Measurements from ENCODE around the gene OR9Q1. TPM values are rescaled to one million over a fixed set of nuclear protein-coding genes. Genes with fewer than 3 reads are reported as not detected.

OR9Q1 gene
- total and polyA plus RNA-seq, 2 of the 4 experiments (the other 2 are of a cell fraction): not detected

DNA sequence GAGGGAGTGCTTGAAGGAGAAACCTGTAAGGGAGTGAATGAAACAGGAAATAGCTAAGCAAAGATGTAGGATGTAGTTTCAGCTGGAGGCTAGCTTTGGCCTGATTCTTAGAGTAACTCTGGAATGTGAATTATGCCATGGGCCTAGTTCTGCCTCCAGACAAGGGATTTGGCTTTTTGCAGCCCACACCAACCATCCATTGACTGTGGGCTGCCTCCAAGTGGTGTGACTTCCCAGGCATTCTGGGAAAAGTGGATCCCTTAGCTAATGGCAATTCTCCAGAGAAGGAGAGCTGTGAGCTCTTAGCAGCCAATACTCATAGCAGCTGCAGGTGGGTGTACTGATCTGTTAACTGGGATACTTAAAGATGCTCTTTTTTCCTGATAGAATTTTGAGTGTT, 103.7 kb downstream of the OR9Q1 start:
- Histone ChIP-seq H3K9ac (ENCODE audit: low read depth, low read length) (no peak overlapping the region), H3K4me1 (ENCODE audit: control insufficient read depth, insufficient read depth, low read length) (peaks cover 2% of the 10 kb centered on the region), H2BK15ac (ENCODE audit: low read depth, low read length) (no peak overlapping the region), H3K27me3 (ENCODE audit: control insufficient read depth, insufficient read depth, low read length) (no peaks in the 10 kb centered on the region), H2AFZ (replicated peaks; ENCODE audit: low read length, poor library complexity) (no peak overlapping the region), H3K79me1 (ENCODE audit: low read depth in 1 of 2, low read length in 2 of 2) (no peaks in the 10 kb centered on the region), H4K91ac (ENCODE audit: insufficient read depth, low read depth, low read length) (no peak overlapping the region), H3K9me3 (ENCODE audit: control insufficient read depth, insufficient read depth, low read length) (no peaks in the 10 kb centered on the region), H2AK9ac (replicated peaks; ENCODE audit: low read depth, low read length, poor library complexity) (no peak overlapping the region), H3K27ac (ENCODE audit: insufficient read depth, low read length) (no peak overlapping the region), H3K56ac (ENCODE audit: extremely low read depth, insufficient read depth, low read length) (no peak overlapping the region), H3K9me1 (ENCODE audit: insufficient read depth, low read length) (no peaks in the 10 kb centered on the region), H2BK120ac (ENCODE audit: low read depth, low read length) (no peak overlapping the region), H3K4ac (ENCODE audit: low read depth, low read length) (no peak overlapping the region), H3K4me3 (ENCODE audit: insufficient read depth, low read depth, low read length) (no peak overlapping the region), H3K36me3 (ENCODE audit: control insufficient read depth, insufficient read depth, low read length) (no peaks in the 10 kb centered on the region), H3K23ac (ENCODE audit: low read depth, low read length) (no peak overlapping the region), H2BK5ac (ENCODE audit: low read depth, low read length, poor library complexity, severe bottlenecking) (no peak overlapping the region), H4K20me1 (ENCODE audit: insufficient read depth, low read length) (no peaks in the 10 kb centered on the region), H4K8ac (ENCODE audit: low read depth in 2 of 2, low read length in 2 of 2) (no peak overlapping the region), H3K14ac (replicated peaks; ENCODE audit: low read depth, low read length) (no peak overlapping the region), H4K5ac (ENCODE audit: low read depth, low read length) (no peak overlapping the region), H3K18ac (ENCODE audit: low read depth, low read length) (no peak overlapping the region), H3K4me2 (ENCODE audit: low read depth, low read length) (no peak overlapping the region), H2AK5ac (ENCODE audit: low read depth, low read length) (no peak overlapping the region), H2BK20ac (ENCODE audit: low read depth, low read length) (no peak overlapping the region)
- in situ Hi-C loops (cut with MboI; ENCODE audit: low sequenced_read_pairs) (no loop called here), intact Hi-C loops (cut with micrococcal nuclease) (loop anchor here (10.0 kb wide), 1 partner anchor 387 kb away; no protein-coding TSS in a partner anchor), dilution Hi-C loops (cut with HindIII; ENCODE audit: low sequenced_read_pairs, unreplicated experiment) (no loop called here)
- ChIA-PET POLR2A (ENCODE audit: unreplicated experiment) (interaction anchor here (0.5 kb wide), 1 partner anchor 381 kb away, joined by 3 read pairs; no protein-coding TSS in a partner anchor), CTCF (no interaction called here)
- DNase-seq: peak; percentile 1
- no TSS peak for BruUV-seq (replicated peaks)
- peak; percentile 37 for ATAC-seq (ENCODE audit: low read depth)
- TF ChIP-seq CEBPB (IDR thresholded peaks at IDR 0.05; ENCODE audit: low read depth, low read length) (no peak), FOS (IDR thresholded peaks at IDR 0.05; ENCODE audit: low read depth, low read length) (no peak), SMC3 (IDR thresholded peaks at IDR 0.05; ENCODE audit: low read depth, low read length) (no peak), RFX5 (IDR thresholded peaks at IDR 0.05; ENCODE audit: low read depth, low read length) (no peak), NFE2L2 (IDR thresholded peaks at IDR 0.05; ENCODE audit: low read depth, low read length) (no peak), CHD1 (IDR thresholded peaks at IDR 0.05; ENCODE audit: low read depth, low read length) (no peak), MXI1 (IDR thresholded peaks at IDR 0.05; ENCODE audit: borderline replicate concordance, low read depth, low read length) (no peak), POLR2A (IDR thresholded peaks at IDR 0.05; ENCODE audit: low read depth, low read length) (no peak)
